ENCODE results near the gene CAVIN1. TPM values are rescaled to one million over a fixed set of nuclear protein-coding genes. Genes with fewer than 3 reads are reported as not detected.

The CAVIN1 gene
- total and polyA plus RNA-seq, 11 donors, result 140 to 318 (median 253) TPM

DNA sequence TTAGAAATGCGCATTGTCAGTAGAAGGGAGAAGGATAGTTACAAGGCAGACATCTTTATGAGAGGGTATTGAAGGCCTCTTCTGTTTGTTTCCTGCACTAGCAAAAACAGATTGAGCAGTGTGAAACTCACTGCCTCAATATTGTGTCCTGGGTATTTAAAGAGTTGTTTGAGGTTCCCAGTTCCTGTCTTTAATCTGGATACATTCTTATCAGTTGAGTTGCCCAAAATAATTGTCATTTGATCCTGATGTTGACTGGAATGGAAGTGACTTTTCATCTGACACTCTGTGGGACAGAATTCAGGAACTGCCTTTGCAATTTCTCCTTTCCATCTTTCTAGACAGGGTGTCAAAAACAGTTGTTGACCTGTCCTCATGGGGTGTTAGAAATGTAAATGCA lies 37.3 kb upstream of the CAVIN1 start:
- H3K36me3 ChIP-seq, result peaks cover 0 to 49% (median 43%) of the 10 kb centered on the region in 9 donors
- no peaks in the 10 kb centered on the region for H3K9me3 ChIP-seq
- no peak for TF ChIP-seq POLR2A (IDR thresholded peaks at IDR 0.05)
- TF ChIP-seq, protein P1, sequence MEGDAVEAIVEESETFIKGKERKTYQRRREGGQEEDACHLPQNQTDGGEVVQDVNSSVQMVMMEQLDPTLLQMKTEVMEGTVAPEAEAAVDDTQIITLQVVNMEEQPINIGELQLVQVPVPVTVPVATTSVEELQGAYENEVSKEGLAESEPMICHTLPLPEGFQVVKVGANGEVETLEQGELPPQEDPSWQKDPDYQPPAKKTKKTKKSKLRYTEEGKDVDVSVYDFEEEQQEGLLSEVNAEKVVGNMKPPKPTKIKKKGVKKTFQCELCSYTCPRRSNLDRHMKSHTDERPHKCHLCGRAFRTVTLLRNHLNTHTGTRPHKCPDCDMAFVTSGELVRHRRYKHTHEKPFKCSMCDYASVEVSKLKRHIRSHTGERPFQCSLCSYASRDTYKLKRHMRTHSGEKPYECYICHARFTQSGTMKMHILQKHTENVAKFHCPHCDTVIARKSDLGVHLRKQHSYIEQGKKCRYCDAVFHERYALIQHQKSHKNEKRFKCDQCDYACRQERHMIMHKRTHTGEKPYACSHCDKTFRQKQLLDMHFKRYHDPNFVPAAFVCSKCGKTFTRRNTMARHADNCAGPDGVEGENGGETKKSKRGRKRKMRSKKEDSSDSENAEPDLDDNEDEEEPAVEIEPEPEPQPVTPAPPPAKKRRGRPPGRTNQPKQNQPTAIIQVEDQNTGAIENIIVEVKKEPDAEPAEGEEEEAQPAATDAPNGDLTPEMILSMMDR (IDR thresholded peaks at IDR 0.05), result no peak
- peak overlapping the region in 11 of 12 donors; percentile 11 to 93 (median 78) for H3K4me3 ChIP-seq
- H3K27me3 ChIP-seq, result no peaks in the 10 kb centered on the region
- no peak for ATAC-seq
- H3K27ac ChIP-seq, result peak overlapping the region in 8 of 12 donors; percentile 4 to 98 (median 92)
- DNase-seq, result no peak
- intact Hi-C loops (cut with DNase I), result loop anchor here in 2 of 10 donors (5.0 to 10.0 kb wide), 2 partner anchors 33 to 54 kb away; no protein-coding TSS in a partner anchor
- H3K4me1 ChIP-seq, result peaks cover 0 to 63% (median 25%) of the 10 kb centered on the region in 12 donors
- WGBS, 4 donors, result 84 to 91% (median 88%) methylated on average over 1 of the region's 1 CpG

DNA sequence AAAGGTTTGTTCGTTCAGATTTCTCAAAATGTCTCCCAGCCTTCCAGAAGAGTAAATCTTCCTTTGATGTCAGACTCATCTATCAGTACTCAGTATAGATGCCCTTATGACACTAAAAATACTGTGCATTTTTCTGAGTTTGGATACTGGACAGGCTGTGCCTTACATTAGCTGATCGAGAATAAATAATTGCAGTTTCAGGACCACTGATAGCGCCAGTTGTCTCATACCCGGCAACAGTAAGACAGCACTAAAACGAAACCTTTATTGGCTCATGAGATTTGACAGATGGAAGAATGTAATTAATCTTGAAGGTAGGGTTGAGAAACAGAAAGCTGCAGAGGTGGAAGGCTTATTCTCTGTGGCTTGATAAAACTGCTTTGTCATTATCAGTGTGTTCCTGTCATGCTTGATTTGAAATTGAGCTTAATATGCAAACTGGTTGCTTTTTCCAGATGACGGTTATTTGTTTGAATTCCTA lies 36.8 kb upstream of the CAVIN1 start:
- intact Hi-C loops (cut with DNase I), result loop anchor here in 9 of 10 donors (2.0 to 10.0 kb wide), 6 partner anchors 33 to 138 kb away; partner anchors contain the start of gene CAVIN1 (in 7 of the 9)
- no peaks in the 10 kb centered on the region for H3K27me3 ChIP-seq
- no peaks in the 10 kb centered on the region for H3K9me3 ChIP-seq
- no peak for TF ChIP-seq POLR2A (IDR thresholded peaks at IDR 0.05)
- TF ChIP-seq, protein P1 (IDR thresholded peaks at IDR 0.05), result no peak
- H3K4me3 ChIP-seq, result peak overlapping the region in 11 of 12 donors; percentile 63 to 93 (median 83)
- DNase-seq (no peak), ATAC-seq (peak in 2 of 4 donors; percentile 13 to 19)
- H3K36me3 ChIP-seq, result peaks cover 0 to 44% (median 38%) of the 10 kb centered on the region in 9 donors
- peak overlapping the region; percentile 4 to 98 (median 92) for H3K27ac ChIP-seq
- 11 to 13% (median 12%) methylated on average over 6 of the region's 6 CpGs for WGBS, 4 donors
- H3K4me1 ChIP-seq, result peaks cover 0 to 68% (median 25%) of the 10 kb centered on the region in 12 donors

DNA sequence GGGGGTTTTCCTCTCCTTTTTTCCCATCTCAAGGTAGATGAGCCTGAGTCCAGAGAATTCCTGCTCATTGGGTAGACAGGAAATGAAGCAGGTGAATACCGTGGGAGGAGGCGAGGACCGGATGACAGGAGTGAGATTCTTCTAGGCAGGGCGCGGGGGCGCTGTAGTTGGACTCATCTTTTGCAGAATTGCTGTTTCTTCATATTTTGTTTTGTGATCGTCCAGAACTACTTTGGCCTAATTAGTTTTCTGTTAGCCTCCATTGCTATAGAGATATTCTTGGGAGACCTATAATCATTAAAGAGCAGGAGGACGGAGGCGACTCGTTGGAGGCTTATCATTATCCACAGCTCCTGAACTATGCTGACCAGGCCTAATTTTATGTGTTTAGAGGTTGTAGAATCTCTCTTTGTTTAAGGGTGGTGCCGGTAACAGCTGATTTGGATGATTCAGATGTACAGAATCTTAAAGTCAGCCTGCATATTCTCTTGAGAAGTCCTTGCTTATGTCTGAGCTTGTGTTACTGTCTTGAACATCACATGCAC lies 36.3 kb upstream of the CAVIN1 start:
- H3K4me1 ChIP-seq, result peaks cover 0 to 73% (median 25%) of the 10 kb centered on the region in 12 donors
- TF ChIP-seq, protein P1 (IDR thresholded peaks at IDR 0.05), result peak in 7 of 12 donors; percentile 6 to 51 (median 42)
- TF ChIP-seq POLR2A (IDR thresholded peaks at IDR 0.05), result no peak
- peaks cover 0 to 39% (median 33%) of the 10 kb centered on the region in 9 donors for H3K36me3 ChIP-seq
- DNase-seq (peak in 4 of 5 donors; percentile 38 to 55 (median 45)), ATAC-seq (peak; percentile 33 to 53 (median 42))
- H3K27me3 ChIP-seq, result no peaks in the 10 kb centered on the region
- intact Hi-C loops (cut with DNase I), result loop anchor here in 8 of 10 donors (2.0 to 5.0 kb wide), 4 partner anchors 37 to 137 kb away; partner anchors contain the start of gene CAVIN1 (in 7 of the 8)
- peak overlapping the region; percentile 77 to 98 (median 92) for H3K27ac ChIP-seq
- H3K9me3 ChIP-seq, result no peaks in the 10 kb centered on the region
- peak overlapping the region; percentile 43 to 93 (median 80) for H3K4me3 ChIP-seq
- WGBS, 4 donors, result 3 to 6% (median 4%) methylated on average over 11 of the region's 11 CpGs

Measured in heart left ventricle (tissue), 16 donors.